ENCODE data around the gene NAGLU.
"Not testable (repeated sequence)": the region's sequence is repeated elsewhere in the genome, so short reads cannot be mapped to it uniquely, and the experiment has no call there.

The NAGLU gene

GRCh38 chr17:42521666-42522262, 14.3 kb upstream of the NAGLU start:
- DNase-seq (ENCODE audit: low read depth): no peak

- DNase-seq (ENCODE audit: low read depth): no peak
Measured at GRCh38 chr17:42522263-42522790, 13.7 kb upstream of the NAGLU start.

- DNase-seq (ENCODE audit: low read depth): no peak
Measured at GRCh38 chr17:42522798-42523278, 13.2 kb upstream of the NAGLU start.

GRCh38 chr17:42525221-42525620, 10.8 kb upstream of the NAGLU start:
- DNase-seq (ENCODE audit: low read depth): no peak

GRCh38 chr17:42526031-42526444, 10.0 kb upstream of the NAGLU start:
- DNase-seq (ENCODE audit: low read depth): no peak

- DNase-seq (ENCODE audit: low read depth): no peak
Measured at GRCh38 chr17:42527932-42528331, 8.1 kb upstream of the NAGLU start.

- DNase-seq (ENCODE audit: low read depth): no peak
Measured at GRCh38 chr17:42529061-42529460, 7.0 kb upstream of the NAGLU start.

GRCh38 chr17:42530952-42531454, 5.0 kb upstream of the NAGLU start:
- DNase-seq (ENCODE audit: low read depth): no peak

GRCh38 chr17:42531455-42532354, 4.3 kb upstream of the NAGLU start:
- peak; percentile 34 for DNase-seq (ENCODE audit: low read depth)

GRCh38 chr17:42535155-42536047, 640 bp upstream of the NAGLU start:
- no peak for DNase-seq (ENCODE audit: low read depth)

- peak; percentile 64 for DNase-seq (ENCODE audit: low read depth)
Measured at GRCh38 chr17:42536372-42537155, 523 bp downstream of the NAGLU start.

GRCh38 chr17:42537156-42537805, 1.2 kb downstream of the NAGLU start:
- DNase-seq (ENCODE audit: low read depth): no peak

GRCh38 chr17:42537826-42538451, 1.9 kb downstream of the NAGLU start:
- DNase-seq (ENCODE audit: low read depth): no peak

GRCh38 chr17:42538482-42538881, 2.4 kb downstream of the NAGLU start:
- no peak for DNase-seq (ENCODE audit: low read depth)

- not testable (repeated sequence) for DNase-seq (ENCODE audit: low read depth)
Measured at GRCh38 chr17:42540558-42540957, 4.5 kb downstream of the NAGLU start.

- no peak for DNase-seq (ENCODE audit: low read depth)
Measured at GRCh38 chr17:42541041-42541833, 5.2 kb downstream of the NAGLU start.

GRCh38 chr17:42543190-42544079, 7.4 kb downstream of the NAGLU start:
- DNase-seq (ENCODE audit: low read depth): no peak

GRCh38 chr17:42544874-42545283, 8.8 kb downstream of the NAGLU start:
- DNase-seq (ENCODE audit: low read depth): no peak

Measured in stimulated activated CD8-positive, alpha-beta memory T cell treated with anti-CD3 and anti-CD28 coated beads, Interleukin-4, amount 100 ng/mL, for 24 hours (primary cell).